ENCODE results near the gene HPX. TPM values are rescaled to one million over a fixed set of nuclear protein-coding genes. Genes with fewer than 3 reads are reported as not detected.

Gene HPX
- total and polyA plus RNA-seq, 2 of the 13 experiments (the other 11 are each of a cell fraction or from before 2014, with no cell fraction given): 9.2 to 57.4 TPM

GRCh38 chr11:6481012-6481923 is 40.5 kb upstream of the HPX start, which contains the start of the genes ARFIP2 and TIMM10B (continued):
- TF ChIP-seq, protein P1, sequence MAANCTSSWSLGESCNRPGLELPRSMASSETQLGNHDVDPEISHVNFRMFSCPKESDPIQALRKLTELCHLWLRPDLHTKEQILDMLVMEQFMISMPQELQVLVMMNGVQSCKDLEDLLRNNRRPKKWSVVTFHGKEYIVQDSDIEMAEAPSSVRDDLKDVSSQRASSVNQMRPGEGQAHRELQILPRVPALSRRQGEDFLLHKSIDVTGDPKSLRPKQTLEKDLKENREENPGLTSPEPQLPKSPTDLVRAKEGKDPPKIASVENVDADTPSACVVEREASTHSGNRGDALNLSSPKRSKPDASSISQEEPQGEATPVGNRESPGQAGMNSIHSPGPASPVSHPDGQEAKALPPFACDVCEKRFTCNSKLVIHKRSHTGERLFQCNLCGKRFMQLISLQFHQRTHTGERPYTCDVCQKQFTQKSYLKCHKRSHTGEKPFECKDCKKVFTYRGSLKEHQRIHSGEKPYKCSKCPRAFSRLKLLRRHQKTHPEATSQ (CRISPR knock-in tag; IDR thresholded peaks at IDR 0.05; ENCODE audit: borderline replicate concordance): no peak
- TF ChIP-seq GZF1 (CRISPR knock-in tag; IDR thresholded peaks at IDR 0.05) (0 out of 2 replicates have a peak, but pooled peaks have one; percentile 60), ZNF761 (CRISPR knock-in tag; conservative IDR thresholded peaks at IDR 0.05) (no peak; the same call in 1 of the 2 replicates), ZNF225 (CRISPR knock-in tag; IDR thresholded peaks at IDR 0.05) (0 out of 2 replicates have a peak, but pooled peaks have one; percentile 56), ZNF7 (CRISPR knock-in tag; IDR thresholded peaks at IDR 0.05) (no peak; the same call in 1 of the 2 replicates), ZEB1 (IDR thresholded peaks at IDR 0.05; ENCODE audit: insufficient replicate concordance, low read depth) (peak; percentile 98), ZSCAN9 (CRISPR knock-in tag; IDR thresholded peaks at IDR 0.05; ENCODE audit: borderline replicate concordance) (peak; percentile 65; the same call in 1 of the 2 replicates), CREM (IDR thresholded peaks at IDR 0.05) (peak; percentile 99), CREM (CRISPR knock-in tag; IDR thresholded peaks at IDR 0.05) (peak; percentile 84), FOSL1 (CRISPR knock-in tag; IDR thresholded peaks at IDR 0.05; ENCODE audit: borderline replicate concordance) (no peak), ZNF446 (CRISPR knock-in tag; IDR thresholded peaks at IDR 0.05) (0 out of 2 replicates have a peak, but pooled peaks have one; percentile 52), PAWR (CRISPR knock-in tag; IDR thresholded peaks at IDR 0.05; ENCODE audit: borderline replicate concordance) (no peak), ZNF775 (CRISPR knock-in tag; IDR thresholded peaks at IDR 0.05; ENCODE audit: borderline replicate concordance) (no peak), ZNF839 (CRISPR knock-in tag; IDR thresholded peaks at IDR 0.05; ENCODE audit: borderline replicate concordance) (no peak), ZNF501 (CRISPR knock-in tag; IDR thresholded peaks at IDR 0.05) (peak; percentile 92), ZNF558 (CRISPR knock-in tag; IDR thresholded peaks at IDR 0.05; ENCODE audit: borderline replicate concordance) (0 out of 2 replicates have a peak, but pooled peaks have one; percentile 54), MEIS1 (CRISPR knock-in tag; IDR thresholded peaks at IDR 0.05; ENCODE audit: borderline replicate concordance) (no peak), ZSCAN29 (CRISPR knock-in tag; conservative IDR thresholded peaks at IDR 0.05) (no peak), SRF (IDR thresholded peaks at IDR 0.05; ENCODE audit: low read depth, low read length) (no peak)
- TF ChIP-seq, protein P2, sequence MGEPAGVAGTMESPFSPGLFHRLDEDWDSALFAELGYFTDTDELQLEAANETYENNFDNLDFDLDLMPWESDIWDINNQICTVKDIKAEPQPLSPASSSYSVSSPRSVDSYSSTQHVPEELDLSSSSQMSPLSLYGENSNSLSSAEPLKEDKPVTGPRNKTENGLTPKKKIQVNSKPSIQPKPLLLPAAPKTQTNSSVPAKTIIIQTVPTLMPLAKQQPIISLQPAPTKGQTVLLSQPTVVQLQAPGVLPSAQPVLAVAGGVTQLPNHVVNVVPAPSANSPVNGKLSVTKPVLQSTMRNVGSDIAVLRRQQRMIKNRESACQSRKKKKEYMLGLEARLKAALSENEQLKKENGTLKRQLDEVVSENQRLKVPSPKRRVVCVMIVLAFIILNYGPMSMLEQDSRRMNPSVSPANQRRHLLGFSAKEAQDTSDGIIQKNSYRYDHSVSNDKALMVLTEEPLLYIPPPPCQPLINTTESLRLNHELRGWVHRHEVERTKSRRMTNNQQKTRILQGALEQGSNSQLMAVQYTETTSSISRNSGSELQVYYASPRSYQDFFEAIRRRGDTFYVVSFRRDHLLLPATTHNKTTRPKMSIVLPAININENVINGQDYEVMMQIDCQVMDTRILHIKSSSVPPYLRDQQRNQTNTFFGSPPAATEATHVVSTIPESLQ (CRISPR knock-in tag; conservative IDR thresholded peaks at IDR 0.05): no peak
- TF ChIP-seq, protein P3, sequence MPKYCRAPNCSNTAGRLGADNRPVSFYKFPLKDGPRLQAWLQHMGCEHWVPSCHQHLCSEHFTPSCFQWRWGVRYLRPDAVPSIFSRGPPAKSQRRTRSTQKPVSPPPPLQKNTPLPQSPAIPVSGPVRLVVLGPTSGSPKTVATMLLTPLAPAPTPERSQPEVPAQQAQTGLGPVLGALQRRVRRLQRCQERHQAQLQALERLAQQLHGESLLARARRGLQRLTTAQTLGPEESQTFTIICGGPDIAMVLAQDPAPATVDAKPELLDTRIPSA (CRISPR knock-in tag; IDR thresholded peaks at IDR 0.05; ENCODE audit: borderline replicate concordance): no peak
- TF ChIP-seq, protein P4, sequence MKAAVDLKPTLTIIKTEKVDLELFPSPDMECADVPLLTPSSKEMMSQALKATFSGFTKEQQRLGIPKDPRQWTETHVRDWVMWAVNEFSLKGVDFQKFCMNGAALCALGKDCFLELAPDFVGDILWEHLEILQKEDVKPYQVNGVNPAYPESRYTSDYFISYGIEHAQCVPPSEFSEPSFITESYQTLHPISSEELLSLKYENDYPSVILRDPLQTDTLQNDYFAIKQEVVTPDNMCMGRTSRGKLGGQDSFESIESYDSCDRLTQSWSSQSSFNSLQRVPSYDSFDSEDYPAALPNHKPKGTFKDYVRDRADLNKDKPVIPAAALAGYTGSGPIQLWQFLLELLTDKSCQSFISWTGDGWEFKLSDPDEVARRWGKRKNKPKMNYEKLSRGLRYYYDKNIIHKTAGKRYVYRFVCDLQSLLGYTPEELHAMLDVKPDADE (CRISPR knock-in tag; IDR thresholded peaks at IDR 0.05): no peak

Data from HepG2 (cell line).